SK-N-MC (cell line): Measurements from ENCODE around the gene SH3PXD2B.

Experiments
- EZH2 ChIP-seq: fragments of 200-600 bp; sonication (generic); IDR thresholded peaks from one replicate; pipeline ENCODE4 v1.6.1; 2017; ENCODE audit warnings: antibody characterized with exemption
- POLR2AphosphoS5 ChIP-seq: IDR thresholded peaks from 2 replicates; pipeline ENCODE4 v1.6.1; 2012; ENCODE audit warnings: mild to moderate bottlenecking, low read depth, low read length, borderline replicate concordance

DNA sequence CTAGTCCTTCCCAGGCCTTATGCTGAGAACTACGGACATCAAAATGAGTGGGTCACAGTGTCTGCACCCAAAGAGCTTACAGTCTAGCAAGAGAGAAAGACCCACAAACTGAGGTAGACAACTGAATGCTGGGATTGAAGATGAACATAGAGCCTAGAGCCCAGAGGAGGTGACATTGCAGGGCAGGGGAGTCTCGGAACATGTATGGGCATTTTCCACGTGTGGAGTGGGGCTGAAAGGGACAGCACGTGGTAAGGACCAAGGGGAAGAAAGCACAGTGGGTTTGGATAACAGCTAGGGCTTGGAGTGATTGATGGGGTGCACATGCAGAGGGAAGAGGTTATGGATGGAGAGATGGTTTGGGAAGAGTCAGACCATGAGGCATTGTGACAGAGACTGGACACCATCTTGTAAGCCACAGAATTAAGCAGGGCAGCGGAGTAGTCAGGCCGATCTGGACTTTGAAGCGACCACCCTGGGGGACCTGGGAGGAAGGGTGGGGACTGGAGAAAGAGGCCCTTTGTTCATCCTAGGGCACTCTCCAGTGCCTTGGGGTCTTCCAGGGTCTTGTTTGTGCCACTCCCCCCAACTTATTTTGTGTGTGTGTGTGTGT, 47.5 kb upstream of the SH3PXD2B start:
- TF ChIP-seq POLR2AphosphoS5 (no peak), EZH2 (no peak)
